GM18499 (cell line): Measurements from ENCODE around the gene ZKSCAN2.

Experiments
- ATAC-seq: cut with Tn5 transposase; IDR thresholded peaks from one replicate; pipeline ENCODE4 v1.9.1; 2021; ENCODE audit warnings: moderate number of reproducible peaks; ENCODE audit not compliant: insufficient read depth, unreplicated experiment

ZKSCAN2 gene

DNA sequence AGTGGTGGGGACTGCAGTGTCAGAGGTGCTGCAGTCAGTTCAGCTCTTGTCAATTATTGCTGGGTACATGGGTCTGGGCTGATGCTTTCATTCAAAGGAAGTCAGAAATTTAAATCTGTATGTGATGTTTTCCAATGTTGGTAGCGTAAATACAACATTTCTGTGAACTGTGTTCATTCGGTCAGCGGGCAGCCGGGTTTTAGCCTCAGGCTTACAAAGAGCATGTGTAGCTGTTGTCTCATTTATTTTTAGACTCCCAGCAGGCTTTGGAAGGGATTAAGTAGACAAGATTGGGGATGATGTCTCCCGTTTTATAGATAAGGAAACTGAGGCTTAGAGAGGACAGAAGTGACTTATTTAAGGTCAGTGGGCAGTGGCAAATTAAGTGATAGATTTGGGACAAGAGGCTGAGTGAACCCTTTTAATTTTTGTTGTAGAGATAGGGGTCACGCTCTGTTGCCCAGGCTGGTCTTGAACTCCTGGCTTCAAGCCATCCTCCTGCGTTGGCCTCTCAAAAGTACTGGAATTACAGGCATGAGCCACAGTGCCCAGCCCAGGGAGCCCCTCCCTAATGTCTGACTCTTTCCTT lies 32.8 kb downstream of the ZKSCAN2 start:
- no peak for ATAC-seq

DNA sequence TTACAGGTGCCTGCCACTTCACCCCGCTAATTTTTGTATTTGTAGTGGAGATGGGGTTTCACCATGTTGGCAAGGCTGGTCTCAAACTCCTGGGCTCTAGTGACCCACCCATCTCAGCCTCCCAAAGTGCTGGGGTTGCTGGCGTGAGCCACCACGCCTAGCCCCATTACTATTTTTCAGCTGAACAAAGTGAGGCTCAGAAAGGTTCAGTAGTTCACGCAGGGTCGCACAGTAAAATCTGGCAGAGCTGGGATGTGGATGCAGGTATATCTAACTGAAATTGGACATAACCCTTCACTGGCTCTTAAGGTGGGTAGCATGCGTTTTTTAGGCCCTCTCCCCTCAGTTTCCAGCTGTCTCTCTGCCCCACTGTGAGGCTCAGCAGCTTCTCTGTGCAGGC lies 33.7 kb downstream of the ZKSCAN2 start:
- no peak for ATAC-seq

DNA sequence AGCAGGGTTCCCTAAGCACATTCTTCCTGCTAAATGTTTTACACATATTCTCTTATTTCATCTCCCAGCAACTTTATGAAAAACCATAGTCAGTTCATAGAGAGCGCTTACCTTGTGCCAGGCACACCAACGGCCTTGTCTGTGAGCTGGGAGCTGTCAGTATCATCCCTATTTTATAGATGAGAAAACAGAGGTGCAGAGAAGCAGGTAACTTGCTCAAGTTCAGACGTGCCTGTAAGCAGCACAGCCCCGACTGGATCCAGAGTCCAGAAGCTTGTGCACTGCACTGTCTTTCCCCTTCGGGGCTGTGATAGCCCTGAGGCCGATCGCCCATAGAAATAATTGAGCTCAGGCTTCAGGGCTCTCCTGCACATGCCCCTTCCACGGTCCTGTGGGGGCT lies 34.7 kb downstream of the ZKSCAN2 start:
- ATAC-seq: no peak

DNA sequence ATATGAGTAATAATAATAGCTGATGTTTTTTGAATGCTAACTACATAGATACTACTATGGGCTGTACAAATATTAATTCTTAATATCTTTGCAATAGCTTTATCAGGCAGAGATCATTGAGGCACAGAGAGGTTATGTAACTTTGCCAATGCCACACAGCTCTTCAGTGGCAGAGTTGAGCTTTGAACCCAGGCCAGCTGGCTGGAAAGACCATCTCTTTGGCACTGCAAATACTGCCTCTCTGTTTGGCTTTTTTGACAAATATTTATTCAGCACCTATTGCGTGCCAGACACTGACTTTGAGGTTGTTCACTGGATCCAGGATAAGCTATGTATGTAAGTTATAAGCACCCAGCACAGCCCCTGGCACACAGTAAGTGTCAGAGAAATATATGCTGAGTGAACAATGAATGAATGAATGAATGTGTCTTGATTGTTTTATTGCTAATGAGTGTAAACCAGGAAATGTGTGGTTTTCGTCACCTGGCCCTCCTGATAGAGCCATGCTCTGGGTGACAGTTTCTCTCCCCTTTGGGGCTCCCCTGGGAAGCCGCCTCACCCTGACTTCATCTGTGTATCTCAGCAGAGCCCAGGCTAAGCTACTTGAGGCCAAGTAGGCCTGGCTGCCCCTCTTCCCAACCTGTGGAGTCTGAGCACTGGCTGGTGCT lies 38.4 kb downstream of the ZKSCAN2 start:
- ATAC-seq: no peak

DNA sequence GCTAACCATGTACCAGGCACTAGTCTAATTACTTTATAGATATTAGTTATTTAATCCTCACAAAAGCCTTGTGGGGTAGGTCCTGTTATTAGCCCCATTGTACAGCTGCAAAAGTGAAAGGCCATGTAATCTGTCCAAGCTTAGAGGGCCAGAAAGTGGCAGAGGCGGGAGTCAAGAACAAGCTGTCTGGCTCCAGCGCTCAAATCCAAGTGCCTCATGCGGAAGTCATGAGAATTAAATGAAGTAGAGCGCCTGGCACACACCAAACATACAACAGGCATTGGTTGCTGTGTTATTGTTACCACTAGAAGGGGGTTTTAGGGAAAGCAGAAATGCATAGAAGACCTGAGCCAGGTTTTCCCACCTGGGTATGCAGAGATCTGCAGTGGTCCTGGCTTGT lies 39.7 kb downstream of the ZKSCAN2 start:
- no peak for ATAC-seq

DNA sequence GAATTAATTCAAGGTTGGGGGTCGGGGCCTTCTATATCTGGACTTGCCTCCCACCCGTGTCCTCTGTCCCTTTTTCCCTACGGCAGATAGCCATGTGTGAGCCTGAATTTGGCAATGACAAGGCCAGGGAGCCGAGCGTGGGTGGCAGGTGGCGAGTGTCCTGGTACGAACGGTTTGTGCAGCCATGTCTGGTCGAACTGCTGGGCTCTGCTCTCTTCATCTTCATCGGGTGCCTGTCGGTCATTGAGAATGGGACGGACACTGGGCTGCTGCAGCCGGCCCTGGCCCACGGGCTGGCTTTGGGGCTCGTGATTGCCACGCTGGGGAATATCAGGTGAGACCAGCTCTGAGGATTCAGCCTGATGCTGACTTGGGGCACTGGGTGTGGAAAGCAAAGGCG lies 40.5 kb downstream of the ZKSCAN2 start:
- no peak for ATAC-seq

DNA sequence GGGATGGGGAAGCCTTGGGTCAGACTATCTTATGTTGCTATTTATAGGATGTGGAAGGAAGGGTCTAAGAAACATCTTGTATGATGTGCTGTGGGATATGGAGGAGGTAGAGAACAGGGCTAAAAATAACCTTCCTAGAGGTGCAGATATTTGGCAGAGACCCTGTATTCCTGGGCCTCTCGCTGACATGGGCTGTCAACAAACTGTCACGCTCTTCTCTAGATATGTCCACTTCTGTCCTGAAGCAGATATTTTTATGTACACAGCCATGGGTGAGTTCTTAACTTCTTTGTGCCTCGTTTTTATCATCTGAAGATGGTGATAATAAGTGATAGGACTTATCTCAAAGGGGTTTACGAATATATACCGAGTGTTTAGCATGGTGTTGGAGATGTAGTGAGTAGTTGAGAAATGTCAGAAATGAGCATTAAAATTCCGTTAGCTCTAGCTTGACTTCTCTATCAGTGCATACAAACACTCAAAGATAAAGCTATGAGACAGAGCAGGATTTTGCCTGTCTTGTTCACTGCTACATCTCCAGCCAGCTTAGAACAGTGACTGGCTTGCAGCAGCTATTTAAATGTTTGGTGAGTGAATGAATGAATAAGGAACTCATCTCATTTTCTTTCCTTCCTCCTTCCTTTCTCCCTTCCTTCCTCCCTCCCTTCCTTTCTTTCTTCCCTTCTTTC lies 43.8 kb downstream of the ZKSCAN2 start:
- ATAC-seq: no peak

DNA sequence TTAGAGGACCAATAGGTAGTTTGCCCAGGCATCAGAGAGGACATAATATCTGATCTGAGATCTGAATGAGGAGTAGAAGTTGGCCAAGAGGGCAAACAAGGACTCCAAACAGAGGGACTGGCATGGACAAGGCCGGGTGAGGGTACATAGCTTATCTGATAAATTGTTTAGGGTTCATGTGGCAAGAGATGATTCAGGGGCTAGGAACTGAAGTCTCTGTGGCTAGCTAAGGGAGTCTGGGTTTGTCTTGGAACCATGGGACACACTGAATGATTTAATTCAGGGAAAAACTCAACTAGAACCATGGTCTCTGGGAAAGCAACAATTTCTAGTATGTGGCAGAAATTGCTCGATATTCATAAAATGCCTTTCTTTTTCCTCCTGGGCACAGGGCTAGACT lies 45.0 kb downstream of the ZKSCAN2 start:
- ATAC-seq: no peak

DNA sequence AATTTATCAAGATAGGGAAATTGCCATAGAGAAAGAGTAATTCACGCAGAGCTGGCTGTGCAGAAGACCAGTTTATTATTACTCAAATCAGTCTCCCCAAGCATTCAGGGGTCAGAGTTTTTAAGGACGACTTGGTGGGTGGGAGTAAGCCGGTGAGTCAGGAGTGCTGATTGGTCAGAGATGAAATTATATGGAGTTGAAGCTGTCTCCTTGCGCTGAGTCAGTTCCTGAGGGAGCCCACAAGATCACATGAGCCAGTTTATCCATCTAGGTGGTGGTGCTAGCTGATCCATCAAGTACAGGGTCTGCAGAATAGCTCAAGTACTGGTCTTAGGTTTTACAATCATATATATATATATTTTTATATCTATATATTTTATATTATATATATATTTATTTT lies 46.9 kb downstream of the ZKSCAN2 start:
- ATAC-seq: no peak

DNA sequence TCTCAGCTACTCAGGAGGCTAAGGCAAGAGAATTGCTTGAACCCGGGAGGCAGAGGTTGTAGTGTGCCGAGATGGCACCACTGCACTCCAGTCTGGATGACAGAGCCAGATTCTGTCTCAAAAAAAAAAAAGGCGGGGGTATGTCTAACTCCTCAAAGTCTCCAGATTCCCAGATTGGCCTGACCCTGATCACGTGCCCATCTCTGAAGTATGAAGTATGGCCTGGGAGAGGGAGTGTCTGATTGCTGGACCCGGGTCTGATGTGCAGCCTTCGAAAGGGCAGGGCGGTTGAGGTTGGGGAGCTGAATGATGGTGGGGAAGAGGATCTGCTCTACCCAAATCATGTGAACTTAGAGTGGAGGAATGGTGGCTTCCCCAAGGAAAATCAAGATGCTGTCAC lies 58.2 kb downstream of the ZKSCAN2 start:
- ATAC-seq: no peak

DNA sequence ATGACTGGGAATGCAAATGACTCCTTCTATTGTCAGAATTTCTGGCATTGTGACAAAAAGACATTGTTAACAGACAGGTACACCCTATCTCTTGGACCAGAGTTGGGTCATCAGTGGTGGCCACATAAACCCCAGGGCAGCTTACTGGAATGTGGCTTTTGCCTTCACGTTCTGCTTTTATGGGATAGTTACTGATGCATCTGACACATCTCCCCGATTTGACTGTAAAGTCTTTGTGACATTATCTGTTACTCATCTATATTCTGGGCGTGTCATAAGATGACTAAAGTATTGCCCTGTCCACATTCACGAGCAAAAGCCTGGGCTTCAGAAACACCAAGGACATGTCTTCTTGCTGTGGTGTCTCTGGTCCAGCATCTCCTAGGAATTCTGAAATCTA lies 59.6 kb downstream of the ZKSCAN2 start:
- ATAC-seq: no peak

DNA sequence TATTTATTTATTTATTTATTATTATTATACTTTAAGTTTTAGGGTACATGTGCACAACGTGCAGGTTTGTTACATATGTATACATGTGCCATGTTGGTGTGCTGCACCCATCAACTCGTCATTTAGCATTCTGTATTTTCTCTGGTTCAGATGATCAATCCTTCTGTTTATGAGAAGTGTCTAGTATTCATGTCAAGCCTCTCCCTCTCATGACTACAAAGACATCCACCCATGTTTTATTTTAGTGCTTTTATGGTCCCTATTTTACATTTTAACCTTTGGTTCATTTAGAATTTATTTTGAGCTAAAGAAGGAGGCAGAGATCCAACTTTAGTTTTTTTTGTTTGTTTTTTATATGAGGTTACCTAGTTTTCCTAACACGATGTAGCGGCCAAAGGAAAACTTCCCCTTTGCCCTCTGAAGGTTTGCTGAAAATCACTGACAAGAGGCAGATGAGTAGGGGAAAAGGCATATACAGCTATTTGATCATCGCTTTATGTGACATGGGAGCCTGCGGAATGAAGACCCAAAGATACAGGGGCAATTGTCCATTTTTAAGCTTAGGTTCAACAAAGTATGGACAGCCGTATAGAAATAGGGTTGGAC lies 63.3 kb downstream of the ZKSCAN2 start:
- ATAC-seq: no peak

DNA sequence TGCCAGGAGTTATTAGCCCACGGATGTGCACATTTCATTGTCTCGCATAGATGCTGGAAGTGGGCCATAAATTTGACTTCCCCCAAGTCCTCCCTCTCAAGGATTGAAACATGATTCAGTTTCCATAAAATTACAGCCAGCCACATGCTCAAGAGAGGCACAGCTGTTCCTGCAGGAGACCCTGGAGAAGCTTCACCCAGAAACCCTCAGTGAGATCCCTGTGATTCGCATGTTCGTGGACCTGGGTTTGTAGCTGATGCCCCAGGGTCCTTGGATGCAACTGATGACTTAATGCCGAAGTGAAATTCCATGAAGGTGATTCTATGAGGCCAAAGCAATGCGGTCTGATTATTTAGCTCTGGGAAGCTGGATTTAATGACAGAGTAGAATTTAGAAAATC lies 65.5 kb downstream of the ZKSCAN2 start:
- ATAC-seq: no peak

DNA sequence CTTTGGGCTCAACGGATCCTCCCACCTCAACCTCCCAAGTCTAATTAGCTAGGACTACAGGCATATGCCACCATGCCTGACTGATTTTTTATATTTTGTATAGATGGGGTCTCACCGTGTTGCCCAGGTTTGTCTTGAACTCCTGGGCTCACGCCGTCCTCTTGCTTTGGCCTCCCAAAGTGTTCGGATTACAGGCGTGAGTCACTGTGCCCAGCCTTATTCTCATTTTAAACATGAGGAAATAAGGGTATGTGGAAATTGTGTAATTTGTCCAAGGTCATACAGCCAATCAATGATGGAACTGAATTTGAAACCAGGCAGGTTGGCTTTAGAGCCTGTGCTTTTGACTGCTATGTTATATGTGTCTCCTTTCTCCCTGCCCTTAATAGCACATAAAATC lies 68.3 kb downstream of the ZKSCAN2 start:
- no peak for ATAC-seq

DNA sequence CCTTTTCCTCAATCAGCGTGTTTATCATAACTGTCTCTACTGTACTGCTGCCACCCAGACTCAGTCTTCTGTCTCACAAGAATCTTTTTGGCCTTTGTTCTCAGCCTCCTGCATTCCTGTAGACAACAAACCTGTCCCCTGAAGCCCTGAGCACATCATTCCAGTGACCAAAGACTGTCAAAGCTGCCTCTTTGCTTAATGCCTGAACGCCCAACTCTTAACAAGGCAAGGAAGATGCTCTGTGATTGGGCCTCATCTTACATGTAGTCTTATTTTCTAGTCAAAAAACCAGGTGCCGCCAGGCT lies 70.2 kb downstream of the ZKSCAN2 start:
- ATAC-seq: no peak
